ENCODE results near the gene SFSWAP. TPM values are rescaled to one million over a fixed set of nuclear protein-coding genes. Genes with fewer than 3 reads are reported as not detected.

SFSWAP gene
- polyA plus RNA-seq, 3 donors = 7.3 to 33.0 (median 10.7) TPM

GRCh38 chr12:131757111-131757510, 46.2 kb downstream of the SFSWAP start:
- Histone ChIP-seq H4K20me1 (ENCODE audit: insufficient read depth, low read length) (peaks cover 24% of the 10 kb centered on the region), H2AFZ (ENCODE audit: insufficient read depth, low read depth, low read length, poor library complexity, severe bottlenecking) (no peak overlapping the region), H3K27me3 (ENCODE audit: control insufficient read depth in 2 of 2, insufficient read depth in 2 of 2, low read length in 2 of 2) (no peaks in the 10 kb centered on the region), H3K4me3 (replicated peaks in 1 of 3; ENCODE audit: low read depth in 2 of 3, low read length in 3 of 3) (no peak overlapping the region), H3K4me1 (ENCODE audit: control insufficient read depth in 1 of 2, insufficient read depth in 2 of 2, low read length in 2 of 2) (no peaks in the 10 kb centered on the region), H3K9ac (ENCODE audit: insufficient read depth, low read length, poor library complexity, severe bottlenecking) (no peak overlapping the region), H3K36me3 (replicated peaks in 1 of 2; ENCODE audit: control insufficient read depth in 1 of 2, insufficient read depth in 2 of 2, low read length in 2 of 2) (peaks cover 82 to 100% of the 10 kb centered on the region in 2 donors), H3K9me3 (replicated peaks in 1 of 2; ENCODE audit: control insufficient read depth in 1 of 2, insufficient read depth in 1 of 2, low read length in 2 of 2) (no peaks in the 10 kb centered on the region), H3K79me2 (ENCODE audit: insufficient read depth, low read length) (peaks cover 3% of the 10 kb centered on the region), H3K4me2 (replicated peaks; ENCODE audit: extremely low read depth, low read length, poor library complexity, severe bottlenecking) (no peak overlapping the region), H3K27ac (ENCODE audit: low read depth in 1 of 2, low read length in 2 of 2) (no peak overlapping the region)
- H3K4me1 Mint-ChIP-seq = no peaks in the 10 kb centered on the region
- peaks cover 0 to 2% (median 0%) of the 10 kb centered on the region in 3 donors for H3K27me3 Mint-ChIP-seq (ENCODE audit: low read depth in 3 of 3)
- intact Hi-C loops (cut with micrococcal nuclease) = no loop called here
- no peak overlapping the region for H3K27ac Mint-ChIP-seq
- H3K36me3 Mint-ChIP-seq = peaks cover 83 to 96% of the 10 kb centered on the region in 2 donors
- TF ChIP-seq, protein P1, sequence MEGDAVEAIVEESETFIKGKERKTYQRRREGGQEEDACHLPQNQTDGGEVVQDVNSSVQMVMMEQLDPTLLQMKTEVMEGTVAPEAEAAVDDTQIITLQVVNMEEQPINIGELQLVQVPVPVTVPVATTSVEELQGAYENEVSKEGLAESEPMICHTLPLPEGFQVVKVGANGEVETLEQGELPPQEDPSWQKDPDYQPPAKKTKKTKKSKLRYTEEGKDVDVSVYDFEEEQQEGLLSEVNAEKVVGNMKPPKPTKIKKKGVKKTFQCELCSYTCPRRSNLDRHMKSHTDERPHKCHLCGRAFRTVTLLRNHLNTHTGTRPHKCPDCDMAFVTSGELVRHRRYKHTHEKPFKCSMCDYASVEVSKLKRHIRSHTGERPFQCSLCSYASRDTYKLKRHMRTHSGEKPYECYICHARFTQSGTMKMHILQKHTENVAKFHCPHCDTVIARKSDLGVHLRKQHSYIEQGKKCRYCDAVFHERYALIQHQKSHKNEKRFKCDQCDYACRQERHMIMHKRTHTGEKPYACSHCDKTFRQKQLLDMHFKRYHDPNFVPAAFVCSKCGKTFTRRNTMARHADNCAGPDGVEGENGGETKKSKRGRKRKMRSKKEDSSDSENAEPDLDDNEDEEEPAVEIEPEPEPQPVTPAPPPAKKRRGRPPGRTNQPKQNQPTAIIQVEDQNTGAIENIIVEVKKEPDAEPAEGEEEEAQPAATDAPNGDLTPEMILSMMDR (IDR thresholded peaks at IDR 0.05) = no peak
- peaks cover 0 to 2% (median 0%) of the 10 kb centered on the region in 7 donors for H3K9me3 Mint-ChIP-seq
- no peak for DNase-seq
- 95% methylated on average over 17 of the region's 17 CpGs for WGBS (ENCODE audit: insufficient coverage)
- H3K4me3 Mint-ChIP-seq = no peak overlapping the region

DNA sequence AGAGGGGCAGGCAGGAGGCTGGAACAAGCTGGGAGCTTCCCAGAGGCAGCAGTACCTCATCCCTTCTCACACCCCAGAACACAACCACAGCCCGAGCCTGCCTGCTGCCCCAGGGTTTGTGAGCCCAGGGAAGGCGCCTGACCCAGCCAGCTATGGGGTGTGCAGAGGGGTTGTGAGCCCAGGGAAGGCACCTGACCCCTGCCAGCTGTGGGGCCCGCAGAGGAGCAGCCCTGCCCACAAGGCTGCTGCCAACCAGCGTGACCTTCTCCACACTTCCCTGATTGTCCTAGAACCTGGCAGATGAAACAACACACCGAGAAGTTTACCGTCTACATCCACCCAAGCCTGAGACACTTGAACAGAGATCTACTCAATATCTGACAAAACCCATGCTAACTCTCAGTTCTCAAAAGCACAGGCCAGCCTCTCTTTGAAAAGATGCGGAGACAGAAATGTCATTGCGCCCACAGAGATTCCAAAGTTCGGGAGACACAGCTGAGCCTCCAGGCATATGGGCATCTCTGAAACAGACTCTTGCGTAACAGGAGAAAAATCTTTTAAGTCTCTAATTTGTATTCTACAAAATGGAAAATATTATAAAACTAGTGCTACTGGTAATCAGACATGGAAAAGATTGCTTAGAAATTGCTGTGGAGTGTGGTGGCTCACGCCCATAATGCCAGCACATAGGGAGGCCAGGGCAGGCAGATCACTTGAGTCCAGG, 47.3 kb downstream of the SFSWAP start:
- no peak for DNase-seq
- Histone ChIP-seq H3K9me3 (replicated peaks in 1 of 2; ENCODE audit: control insufficient read depth in 1 of 2, insufficient read depth in 1 of 2, low read length in 2 of 2) (no peaks in the 10 kb centered on the region), H3K27ac (ENCODE audit: low read depth in 1 of 2, low read length in 2 of 2) (no peak overlapping the region), H3K4me2 (replicated peaks; ENCODE audit: extremely low read depth, low read length, poor library complexity, severe bottlenecking) (no peak overlapping the region), H2AFZ (ENCODE audit: insufficient read depth, low read depth, low read length, poor library complexity, severe bottlenecking) (no peak overlapping the region), H3K9ac (ENCODE audit: insufficient read depth, low read length, poor library complexity, severe bottlenecking) (no peak overlapping the region), H3K4me1 (ENCODE audit: control insufficient read depth in 1 of 2, insufficient read depth in 2 of 2, low read length in 2 of 2) (no peaks in the 10 kb centered on the region), H3K36me3 (replicated peaks in 1 of 2; ENCODE audit: control insufficient read depth in 1 of 2, insufficient read depth in 2 of 2, low read length in 2 of 2) (peaks cover 79 to 100% of the 10 kb centered on the region in 2 donors), H3K4me3 (replicated peaks in 1 of 3; ENCODE audit: low read depth in 2 of 3, low read length in 3 of 3) (no peak overlapping the region), H3K79me2 (ENCODE audit: insufficient read depth, low read length) (no peaks in the 10 kb centered on the region), H3K27me3 (ENCODE audit: control insufficient read depth in 2 of 2, insufficient read depth in 2 of 2, low read length in 2 of 2) (no peaks in the 10 kb centered on the region), H4K20me1 (ENCODE audit: insufficient read depth, low read length) (peaks cover 13% of the 10 kb centered on the region)
- Mint-ChIP-seq H3K27ac (peak overlapping the region in 1 of 7 donors; percentile 43), H3K4me1 (no peaks in the 10 kb centered on the region), H3K27me3 (ENCODE audit: low read depth in 3 of 3) (peaks cover 0 to 2% (median 0%) of the 10 kb centered on the region in 3 donors), H3K4me3 (no peak overlapping the region), H3K36me3 (peaks cover 82 to 96% of the 10 kb centered on the region in 2 donors), H3K9me3 (peaks cover 0 to 2% (median 0%) of the 10 kb centered on the region in 7 donors)
- intact Hi-C loops (cut with micrococcal nuclease) = no loop called here
- TF ChIP-seq, protein P1 (IDR thresholded peaks at IDR 0.05) = no peak
- WGBS (ENCODE audit: insufficient coverage) = 95% methylated on average over 5 of the region's 11 CpGs

All from CD14-positive monocyte (primary cell).